Right atrium auricular region (tissue), 2 donors: ENCODE measurements around the gene ATOX1. TPM values are rescaled to one million over a fixed set of nuclear protein-coding genes. Genes with fewer than 3 reads are reported as not detected.

Source experiments
- DNase-seq: peaks from one replicate; pipeline ENCODE4 v3.0.0-alpha.2; 2019; ENCODE audit warnings: low spot score
- H3K27ac ChIP-seq, 2 donors: fragments of 200-600 bp; sonication (generic); 1 replicate in 1 of 2; 2 replicates in 1 of 2; pipeline ENCODE4 v1.5.1; 2016 to 2019
- H3K27me3 ChIP-seq, 2 donors: fragments of 200-600 bp; sonication (generic); one replicate each; pipeline versions ENCODE4 v1.5.1 to v1.6.0; 2017 to 2019
- H3K36me3 ChIP-seq: fragments of 200-600 bp; sonication (generic); one replicate; pipeline ENCODE4 v1.5.1; 2016
- H3K4me1 ChIP-seq, 2 donors: fragments of 200-600 bp; sonication (generic); one replicate each; pipeline versions ENCODE4 v1.5.1 to v1.6.0; 2017 to 2019
- H3K4me3 ChIP-seq, 2 donors: fragments of 200-600 bp; sonication (generic); 1 replicate in 1 of 2; 2 replicates in 1 of 2; pipeline ENCODE4 v1.5.1; 2017 to 2019; ENCODE audit warnings: mild to moderate bottlenecking in 1 of 2, moderate library complexity in 1 of 2
- H3K9me3 ChIP-seq, 2 donors: fragments of 200-600 bp; sonication (generic); one replicate each; pipeline ENCODE4 v1.5.1; 2019
- total RNA-seq, 2 donors: library from RNA; depleted of rRNA; stranded (reverse); fragments of >200 nt; gene quantifications; one replicate each; pipeline ENCODE4 v1.1.0, GENCODE V29; 2016
- TF ChIP-seq, protein P1 (sequence below), 2 donors: fragments of 200-600 bp; sonication (generic); IDR thresholded peaks; one replicate each; pipeline ENCODE4 v1.5.1; 2019; ENCODE audit warnings: antibody characterized with exemption in 2 of 2

The ATOX1 gene
- total RNA-seq, 2 donors from 2014 or later = 64.6 to 84.5 TPM

DNA sequence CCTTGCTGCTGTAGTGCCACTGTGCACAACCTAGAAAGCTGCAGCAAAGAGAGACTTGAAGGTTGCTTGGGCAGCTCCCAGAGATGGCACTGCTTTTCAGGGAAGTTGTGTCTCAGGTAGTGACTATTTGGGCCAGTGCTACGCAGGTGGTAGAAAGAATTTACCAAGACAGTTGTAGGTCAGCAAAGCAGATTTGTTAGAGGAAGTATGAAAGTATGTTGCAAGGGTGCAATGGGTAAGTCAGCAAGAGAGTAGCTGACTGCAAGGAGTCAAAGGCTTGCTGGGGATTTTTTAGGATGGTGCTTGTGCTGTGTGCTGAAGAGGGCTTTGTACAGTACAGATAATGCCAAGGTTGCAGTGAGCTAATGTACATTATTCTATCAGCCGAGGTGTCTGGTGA is 38.2 kb downstream of the ATOX1 start:
- DNase-seq = no peak
- peaks cover 0 to 15% of the 10 kb centered on the region in 2 donors for H3K4me1 ChIP-seq

DNA sequence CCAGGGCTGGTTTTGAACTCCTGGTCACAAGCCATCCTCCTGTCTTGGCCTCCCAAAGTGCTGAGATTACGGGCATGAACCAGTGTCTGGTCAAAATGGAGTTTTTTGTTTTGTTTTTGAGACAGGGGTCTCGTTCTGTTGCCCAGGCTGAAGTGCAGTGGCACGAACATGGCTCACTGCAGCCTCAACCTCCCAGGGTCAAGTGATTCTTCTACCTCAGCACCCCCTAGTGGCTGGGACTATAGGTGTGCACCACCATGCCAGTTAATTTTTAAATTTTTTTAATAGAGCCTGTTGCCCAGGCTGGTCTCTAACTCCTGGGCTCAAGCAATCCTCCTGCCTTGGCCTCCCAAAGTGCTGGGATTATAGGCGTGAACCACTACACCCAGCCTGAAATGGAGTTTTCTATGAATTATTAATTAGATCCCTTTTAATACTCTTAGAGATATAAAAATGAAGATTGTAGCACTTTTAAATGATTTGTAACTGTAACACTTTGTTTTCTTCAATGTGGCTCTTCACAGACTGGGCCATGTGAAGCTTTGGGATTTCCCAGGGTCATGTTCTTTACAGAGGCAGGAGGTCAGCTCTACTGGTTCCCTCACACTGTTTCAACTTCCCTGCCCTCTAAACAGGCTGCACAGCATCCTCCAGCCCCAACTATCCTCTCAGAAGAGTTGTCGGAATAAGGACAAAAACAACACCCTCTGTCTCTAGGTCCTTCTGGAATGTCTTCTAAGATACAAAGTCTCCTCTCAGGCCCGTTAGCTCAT is 39.0 kb downstream of the ATOX1 start:
- H3K36me3 ChIP-seq = no peaks in the 10 kb centered on the region

More for the DNA sequence above, 38.2 kb downstream of the ATOX1 start:
- H3K36me3 ChIP-seq = no peaks in the 10 kb centered on the region
- no peak overlapping the region for H3K4me3 ChIP-seq
- no peaks in the 10 kb centered on the region for H3K27me3 ChIP-seq
- TF ChIP-seq, protein P1, sequence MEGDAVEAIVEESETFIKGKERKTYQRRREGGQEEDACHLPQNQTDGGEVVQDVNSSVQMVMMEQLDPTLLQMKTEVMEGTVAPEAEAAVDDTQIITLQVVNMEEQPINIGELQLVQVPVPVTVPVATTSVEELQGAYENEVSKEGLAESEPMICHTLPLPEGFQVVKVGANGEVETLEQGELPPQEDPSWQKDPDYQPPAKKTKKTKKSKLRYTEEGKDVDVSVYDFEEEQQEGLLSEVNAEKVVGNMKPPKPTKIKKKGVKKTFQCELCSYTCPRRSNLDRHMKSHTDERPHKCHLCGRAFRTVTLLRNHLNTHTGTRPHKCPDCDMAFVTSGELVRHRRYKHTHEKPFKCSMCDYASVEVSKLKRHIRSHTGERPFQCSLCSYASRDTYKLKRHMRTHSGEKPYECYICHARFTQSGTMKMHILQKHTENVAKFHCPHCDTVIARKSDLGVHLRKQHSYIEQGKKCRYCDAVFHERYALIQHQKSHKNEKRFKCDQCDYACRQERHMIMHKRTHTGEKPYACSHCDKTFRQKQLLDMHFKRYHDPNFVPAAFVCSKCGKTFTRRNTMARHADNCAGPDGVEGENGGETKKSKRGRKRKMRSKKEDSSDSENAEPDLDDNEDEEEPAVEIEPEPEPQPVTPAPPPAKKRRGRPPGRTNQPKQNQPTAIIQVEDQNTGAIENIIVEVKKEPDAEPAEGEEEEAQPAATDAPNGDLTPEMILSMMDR (IDR thresholded peaks at IDR 0.05) = no peak
- no peak overlapping the region for H3K27ac ChIP-seq
- H3K9me3 ChIP-seq = no peaks in the 10 kb centered on the region

DNA sequence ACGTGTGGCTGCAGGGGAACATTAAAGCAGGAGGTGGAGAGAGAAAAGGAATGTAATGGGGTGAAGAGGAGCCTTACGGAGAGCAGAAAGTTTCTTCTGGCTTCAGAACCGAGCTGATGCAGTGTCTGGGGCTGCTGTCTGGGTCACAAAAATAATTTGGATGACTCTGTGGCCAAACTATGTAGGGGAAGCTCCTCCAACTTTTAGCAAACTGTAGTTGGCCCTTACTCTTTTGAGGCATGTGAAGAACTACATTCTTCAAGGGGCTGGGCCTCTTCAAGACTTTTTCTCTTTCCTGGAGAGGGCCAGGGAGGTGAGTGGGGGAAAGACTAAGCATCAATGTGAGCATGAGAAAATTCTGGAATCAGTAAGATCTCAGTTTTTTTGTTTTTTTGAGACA is 39.8 kb downstream of the ATOX1 start:
- H3K27me3 ChIP-seq = no peaks in the 10 kb centered on the region
- no peaks in the 10 kb centered on the region for H3K9me3 ChIP-seq
- TF ChIP-seq, protein P1 (IDR thresholded peaks at IDR 0.05) = no peak
- no peak overlapping the region for H3K4me3 ChIP-seq
- H3K36me3 ChIP-seq = no peaks in the 10 kb centered on the region
- no peak for DNase-seq
- peaks cover 0 to 15% of the 10 kb centered on the region in 2 donors for H3K4me1 ChIP-seq
- peak overlapping the region; percentile 33 to 66 for H3K27ac ChIP-seq

More for the DNA sequence above, 39.0 kb downstream of the ATOX1 start:
- Histone ChIP-seq H3K27me3 (no peaks in the 10 kb centered on the region), H3K9me3 (no peaks in the 10 kb centered on the region), H3K27ac (peak overlapping the region; percentile 33 to 66), H3K4me3 (no peak overlapping the region), H3K4me1 (peaks cover 0 to 15% of the 10 kb centered on the region in 2 donors)
- DNase-seq = no peak
- TF ChIP-seq, protein P1 (IDR thresholded peaks at IDR 0.05) = peak; percentile 46 to 69

DNA sequence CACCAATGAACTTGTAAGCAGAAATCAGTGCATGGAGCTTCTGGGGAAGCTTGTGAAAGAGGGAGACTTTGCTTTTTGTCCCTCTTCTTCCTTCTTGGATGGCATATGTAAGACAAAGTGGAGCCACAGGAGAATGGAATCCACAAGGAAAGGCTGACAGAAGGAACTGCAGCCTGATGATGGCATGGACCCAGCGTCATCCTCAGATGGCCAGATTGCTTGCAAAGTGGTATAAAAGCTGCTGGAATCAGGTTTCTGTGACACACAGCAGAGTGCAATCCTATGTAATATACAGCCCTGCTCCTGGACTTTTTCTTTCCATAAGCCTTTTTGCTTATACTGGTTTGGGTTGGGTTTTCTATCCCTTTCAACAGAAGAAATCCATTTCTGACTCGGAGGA is 40.3 kb downstream of the ATOX1 start:
- Histone ChIP-seq H3K27me3 (no peaks in the 10 kb centered on the region), H3K4me3 (no peak overlapping the region), H3K27ac (peak overlapping the region; percentile 33 to 66), H3K36me3 (no peaks in the 10 kb centered on the region), H3K4me1 (peaks cover 0 to 15% of the 10 kb centered on the region in 2 donors), H3K9me3 (no peaks in the 10 kb centered on the region)
- DNase-seq = no peak
- TF ChIP-seq, protein P1 (IDR thresholded peaks at IDR 0.05) = no peak

DNA sequence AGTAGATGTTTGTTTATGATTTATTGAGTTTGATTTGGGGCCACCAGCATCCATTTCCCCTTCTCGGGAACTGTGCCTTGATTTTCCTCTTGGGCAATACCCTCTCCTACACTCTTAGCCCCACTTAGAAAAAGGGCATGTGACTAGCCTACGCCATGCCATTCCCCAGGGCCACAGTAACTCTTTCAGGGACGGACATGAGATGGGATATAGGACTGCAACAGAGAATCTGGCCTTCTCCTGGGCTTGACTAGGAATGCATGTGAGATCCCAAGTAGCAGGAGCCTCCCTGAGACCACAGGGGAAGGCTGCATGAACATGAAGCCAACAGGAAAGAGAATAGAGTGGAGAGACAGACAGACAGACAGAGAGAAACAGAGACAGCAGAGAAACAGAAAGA is 41.0 kb downstream of the ATOX1 start:
- no peak for DNase-seq
- no peaks in the 10 kb centered on the region for H3K27me3 ChIP-seq
- TF ChIP-seq, protein P1 (IDR thresholded peaks at IDR 0.05) = no peak
- H3K27ac ChIP-seq = peak overlapping the region in 1 of 2 donors; percentile 66
- H3K36me3 ChIP-seq = no peaks in the 10 kb centered on the region
- H3K4me3 ChIP-seq = no peak overlapping the region
- no peaks in the 10 kb centered on the region for H3K9me3 ChIP-seq
- peaks cover 0 to 15% of the 10 kb centered on the region in 2 donors for H3K4me1 ChIP-seq
